A375 (cell line): ENCODE data around the gene ZNF331. TPM values are rescaled to one million over a fixed set of nuclear protein-coding genes. Genes with fewer than 3 reads are reported as not detected.

ENCODE experiments used
- total RNA-seq: library from RNA; depleted of rRNA; stranded (reverse); fragments of >200 nt; shearing (Covaris generic); gene quantifications from 2 replicates; pipeline ENCODE4 v1.2.3, GENCODE V29; 2014; rRNA removed

Gene ZNF331
- 9.7 and 11.6 TPM in 2 replicates for total RNA-seq

DNA sequence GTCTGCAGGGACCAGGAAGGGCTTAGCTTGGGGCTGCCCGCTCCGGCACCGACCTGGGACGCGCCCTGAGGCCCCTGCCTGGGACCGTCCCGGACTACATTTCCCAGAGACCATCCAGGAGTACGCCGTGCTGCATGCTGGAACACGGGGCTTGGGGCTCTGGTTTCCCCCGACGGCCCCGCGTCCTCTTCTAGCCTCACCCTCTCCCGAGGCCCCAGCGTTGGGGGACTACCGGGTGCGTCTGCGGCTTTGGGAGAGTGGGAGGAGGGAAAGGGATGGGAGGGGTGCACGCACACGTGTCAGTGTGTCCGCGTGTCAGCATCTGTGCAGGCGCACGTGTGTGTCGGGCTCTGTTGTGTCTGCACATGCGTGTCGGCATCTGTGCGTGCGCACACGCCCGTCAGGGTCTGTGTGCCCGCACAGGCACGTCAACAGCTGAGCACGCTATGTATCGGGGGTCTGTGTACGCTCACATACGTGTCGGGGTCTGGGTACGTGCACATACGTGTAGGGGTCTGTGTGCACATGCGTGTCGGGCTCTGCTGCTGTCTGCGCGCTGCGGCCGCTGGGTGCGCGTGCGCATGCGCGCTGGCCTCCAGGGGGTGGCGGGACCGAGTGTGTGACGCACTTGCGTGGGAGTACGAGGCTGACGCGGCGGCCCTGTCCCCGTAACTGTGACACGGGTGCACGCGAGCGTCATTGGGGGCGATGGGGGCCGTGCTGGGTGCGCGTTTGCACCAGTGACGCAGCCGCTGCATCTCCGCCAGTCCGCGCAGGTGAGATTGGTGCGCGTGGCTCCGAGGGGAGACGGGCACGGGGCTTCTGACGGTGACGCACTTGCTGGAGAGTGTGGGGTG lies at the start of gene ZNF331:
Gene ZNF331 (plus strand): TSS at position 625 of the 857 bp plus-strand sequence. CDS start 31,232 bp downstream, outside the sequence.

Other genes starting within 250 kb of the ZNF331 start
- 4.1 and 5.2 TPM in 2 replicates for gene ZNF845, start 204.4 kb upstream of the ZNF331 start, total RNA-seq
- 5.3 and 8.0 TPM in 2 replicates for gene ZNF525, start 172.4 kb upstream of the ZNF331 start, total RNA-seq
- 5.1 and 6.2 TPM in 2 replicates for gene ZNF765, start 143.0 kb upstream of the ZNF331 start, total RNA-seq
- 4.5 and 5.5 TPM in 2 replicates for gene ZNF761, start 106.2 kb upstream of the ZNF331 start, total RNA-seq
- gene ZNF813, start 70.4 kb upstream of the ZNF331 start, total RNA-seq = 1.6 and 1.8 TPM in 2 replicates
- gene DPRX, start 93.9 kb downstream of the ZNF331 start, total RNA-seq = not detected in 2 replicates